Measurements from ENCODE around the gene NOL4L.
A peak's percentile ranks its signal among the peaks of the same experiment; 100 is the strongest.

NOL4L gene

GRCh38 chr20:32613192-32614053, 28.3 kb upstream of the NOL4L start:
- DNase-seq, result no peak

GRCh38 chr20:32612351-32613191, 27.4 kb upstream of the NOL4L start:
- no peak for DNase-seq

- no peak for DNase-seq
These were observed 26.7 kb upstream of the NOL4L start for GRCh38 chr20:32611868-32612267.

- no peak for DNase-seq
These were observed 26.2 kb upstream of the NOL4L start for GRCh38 chr20:32611286-32611685.

- DNase-seq, result peak; percentile 8
These were observed 25.5 kb upstream of the NOL4L start for GRCh38 chr20:32610472-32611218.

GRCh38 chr20:32609993-32610392, 24.9 kb upstream of the NOL4L start:
- DNase-seq, result no peak

- no peak for DNase-seq
These were observed 24.1 kb upstream of the NOL4L start for GRCh38 chr20:32609111-32609773.

- no peak for DNase-seq
These were observed 23.5 kb upstream of the NOL4L start for GRCh38 chr20:32608664-32609015.

- no peak for DNase-seq
These were observed 22.9 kb upstream of the NOL4L start for GRCh38 chr20:32607727-32608663.

- no peak for DNase-seq
These were observed 22.2 kb upstream of the NOL4L start for GRCh38 chr20:32607324-32607723.

- DNase-seq, result no peak
These were observed 21.7 kb upstream of the NOL4L start for GRCh38 chr20:32606790-32607189.

GRCh38 chr20:32606107-32606506, 21.0 kb upstream of the NOL4L start:
- DNase-seq, result no peak

GRCh38 chr20:32605167-32605656, 20.1 kb upstream of the NOL4L start:
- DNase-seq, result no peak

- no peak for DNase-seq
These were observed 18.1 kb upstream of the NOL4L start for GRCh38 chr20:32603046-32603726.

GRCh38 chr20:32602273-32602672, 17.1 kb upstream of the NOL4L start:
- DNase-seq, result no peak

GRCh38 chr20:32600681-32601237, 15.6 kb upstream of the NOL4L start:
- DNase-seq, result no peak

- no peak for DNase-seq
These were observed 14.7 kb upstream of the NOL4L start for GRCh38 chr20:32599783-32600340.

GRCh38 chr20:32598606-32599005, 13.5 kb upstream of the NOL4L start:
- no peak for DNase-seq

GRCh38 chr20:32597714-32598113, 12.6 kb upstream of the NOL4L start:
- no peak for DNase-seq

- no peak for DNase-seq
These were observed 11.6 kb upstream of the NOL4L start for GRCh38 chr20:32596681-32597252.
